HUDEP-2 (cell line): Measurements from ENCODE around the gene RTP4.
"Not testable (repeated sequence)": the region's sequence is repeated elsewhere in the genome, so short reads cannot be mapped to it uniquely, and the experiment has no call there.

Experiments
- DNase-seq, 76 experiments: peaks; one replicate each; lab custom pipeline; 2025; ENCODE audit not compliant: unreplicated experiment in 76 of 76; lab: John Stamatoyannopoulos, UW

RTP4 gene

GRCh38 chr3:187367561-187368103 is 553 bp upstream of the RTP4 start:
- DNase-seq, result no peak

GRCh38 chr3:187369089-187369447 is 883 bp downstream of the RTP4 start:
- no peak for DNase-seq

GRCh38 chr3:187370051-187370450 is 1.9 kb downstream of the RTP4 start:
- DNase-seq, result no peak

GRCh38 chr3:187375581-187375980 is 7.4 kb downstream of the RTP4 start:
- DNase-seq, result no peak

- no peak for DNase-seq
Observed at GRCh38 chr3:187377842-187378241, 9.7 kb downstream of the RTP4 start.

GRCh38 chr3:187382609-187383151 is 14.5 kb downstream of the RTP4 start:
- DNase-seq, result no peak

GRCh38 chr3:187383246-187383645 is 15.1 kb downstream of the RTP4 start:
- DNase-seq, result no peak

GRCh38 chr3:187385296-187385695 is 17.1 kb downstream of the RTP4 start:
- DNase-seq, result no peak

- DNase-seq, result no peak
Observed at GRCh38 chr3:187396661-187397060, 28.5 kb downstream of the RTP4 start.

- no peak for DNase-seq
Observed at GRCh38 chr3:187398955-187399354, 30.8 kb downstream of the RTP4 start.

GRCh38 chr3:187400756-187401155 is 32.6 kb downstream of the RTP4 start:
- no peak for DNase-seq

- DNase-seq, result no peak
Observed at GRCh38 chr3:187401856-187402255, 33.7 kb downstream of the RTP4 start.

- no peak for DNase-seq
Observed at GRCh38 chr3:187403768-187404288, 35.6 kb downstream of the RTP4 start.

- DNase-seq, result no peak
Observed at GRCh38 chr3:187406927-187407326, 38.7 kb downstream of the RTP4 start.

GRCh38 chr3:187411991-187412781 is 44.0 kb downstream of the RTP4 start:
- not testable (repeated sequence) for DNase-seq
